HTERT RPE-1 (cell line): ENCODE data around the gene STAG2.
"Not testable (repeated sequence)": the region's sequence is repeated elsewhere in the genome, so short reads cannot be mapped to it uniquely, and the experiment has no call there.

Experiments used
- in situ Hi-C: fragments of 300-500 bp; cut with MboI; formaldehyde crosslinking; loops from 4 replicates; pipeline ENCODE4 v1.14.3; 2020; ENCODE audit warnings: low sequenced_read_pairs

STAG2 gene

DNA sequence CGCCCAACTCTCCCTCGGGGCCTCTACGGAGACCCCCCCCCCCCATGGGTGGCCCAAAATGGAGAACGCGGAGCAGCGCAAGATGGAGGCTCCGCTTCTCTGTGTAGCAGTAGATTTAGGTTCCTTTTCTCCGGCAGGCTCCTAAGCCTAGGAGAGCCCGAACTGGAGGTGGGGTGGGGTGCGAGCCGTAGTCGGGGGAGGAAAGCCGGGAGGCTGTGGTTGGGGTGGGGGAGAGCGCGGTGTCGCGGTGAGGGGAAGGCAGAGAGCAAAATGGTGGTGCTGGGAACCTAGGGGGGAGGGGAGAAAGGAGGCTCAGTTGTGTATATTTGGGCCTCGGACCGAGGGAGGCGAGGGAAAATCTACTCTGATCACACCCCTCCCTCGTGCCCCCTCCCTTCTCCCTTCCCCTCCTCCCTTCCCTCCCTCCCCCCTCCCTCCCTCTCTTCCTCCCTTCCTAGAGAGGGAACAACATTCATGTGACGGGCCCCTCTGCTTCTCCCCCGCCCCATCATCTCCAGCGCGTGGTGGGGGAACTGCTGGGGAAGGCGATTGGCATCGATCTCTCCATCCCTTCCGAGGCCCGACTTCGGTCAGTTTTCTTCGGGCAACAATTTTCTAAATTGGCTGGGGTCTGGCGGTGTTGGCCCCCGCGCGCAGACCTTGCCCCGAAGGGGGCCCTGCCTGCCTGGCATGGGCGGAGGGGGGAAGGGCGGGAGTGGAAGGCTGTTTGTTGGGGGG, at the start of gene STAG2:
STAG2 (plus strand) TSS at position 439 of the 738 bp plus-strand sequence. CDS start 60,922 bp downstream, outside the sequence.
- in situ Hi-C loops = no loop called here

GRCh38 chrX:123917069-123917468, 44.4 kb upstream of the STAG2 start:
- in situ Hi-C loops = no loop called here

DNA sequence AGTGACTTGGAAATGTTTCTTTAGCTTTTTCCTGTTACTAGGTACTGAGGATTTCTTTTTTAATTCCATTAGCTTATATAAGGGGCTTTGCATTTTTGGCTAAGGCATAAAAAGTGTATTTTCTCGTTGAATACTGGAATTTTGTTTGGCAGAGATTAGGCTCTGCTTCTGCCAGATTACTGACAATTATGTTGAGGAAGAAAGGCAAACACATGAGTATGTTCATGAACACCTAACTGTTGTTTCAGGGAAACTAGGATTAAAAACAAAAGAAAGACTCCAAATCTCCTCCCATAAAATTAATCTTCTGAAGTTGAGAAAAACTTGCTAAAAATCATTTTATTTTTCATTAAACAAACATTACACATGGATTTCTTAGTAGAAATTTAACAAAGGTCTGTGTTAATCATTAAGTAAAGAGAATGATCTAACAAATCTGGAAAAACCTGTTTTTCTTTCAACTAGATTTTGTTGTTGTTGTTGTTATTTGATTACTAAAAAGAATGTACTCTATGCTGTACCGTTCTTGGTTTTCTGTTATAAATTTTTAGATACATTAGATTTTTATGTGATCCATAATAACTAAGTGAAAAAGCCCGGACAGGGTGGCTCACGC, 43.3 kb upstream of the STAG2 start:
- in situ Hi-C loops = no loop called here

GRCh38 chrX:123920105-123920785, 41.3 kb upstream of the STAG2 start:
- in situ Hi-C loops = no loop called here

- in situ Hi-C loops = no loop called here
Observed at GRCh38 chrX:123923211-123923610, 38.3 kb upstream of the STAG2 start.

- in situ Hi-C loops = no loop called here
Observed at GRCh38 chrX:123924186-123924585, 37.3 kb upstream of the STAG2 start.

- in situ Hi-C loops = no loop called here
Observed at GRCh38 chrX:123927845-123928244, 33.7 kb upstream of the STAG2 start.

GRCh38 chrX:123932055-123932454, 29.5 kb upstream of the STAG2 start:
- in situ Hi-C loops = not testable (repeated sequence)

GRCh38 chrX:123943074-123943473, 18.4 kb upstream of the STAG2 start:
- in situ Hi-C loops = no loop called here

GRCh38 chrX:123943488-123943887, 18.0 kb upstream of the STAG2 start:
- in situ Hi-C loops = no loop called here

- in situ Hi-C loops = no loop called here
Observed at GRCh38 chrX:123949846-123950245, 11.7 kb upstream of the STAG2 start.

GRCh38 chrX:123959281-123960063, 2.0 kb upstream of the STAG2 start:
- in situ Hi-C loops = no loop called here

GRCh38 chrX:123960956-123961267, 594 bp upstream of the STAG2 start:
- in situ Hi-C loops = no loop called here

DNA sequence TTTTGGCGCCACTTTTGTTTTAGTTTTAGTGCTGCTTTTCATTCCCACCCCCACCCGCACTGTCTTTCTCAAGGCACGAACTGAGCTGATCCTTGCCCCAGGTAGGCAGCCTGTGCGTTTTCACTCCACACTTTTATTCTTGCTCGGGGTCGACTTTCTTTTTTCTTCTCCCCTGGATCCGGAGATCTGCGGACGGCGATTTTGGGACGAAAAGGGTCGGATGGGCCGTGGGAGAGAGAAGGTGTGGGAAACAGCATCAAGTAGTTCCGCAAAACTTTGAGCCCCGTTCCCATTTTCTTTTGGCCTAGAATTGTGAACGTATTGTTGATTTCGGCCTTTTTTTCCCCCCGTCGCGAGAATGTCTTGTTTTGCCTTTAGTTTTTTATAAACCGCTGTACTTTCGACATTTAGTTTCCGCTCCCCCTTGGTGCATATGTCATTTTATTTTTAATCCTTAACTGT, 531 bp downstream of the STAG2 start:
- in situ Hi-C loops = no loop called here

- in situ Hi-C loops = no loop called here
Observed at GRCh38 chrX:123962794-123963373, 1.4 kb downstream of the STAG2 start.

DNA sequence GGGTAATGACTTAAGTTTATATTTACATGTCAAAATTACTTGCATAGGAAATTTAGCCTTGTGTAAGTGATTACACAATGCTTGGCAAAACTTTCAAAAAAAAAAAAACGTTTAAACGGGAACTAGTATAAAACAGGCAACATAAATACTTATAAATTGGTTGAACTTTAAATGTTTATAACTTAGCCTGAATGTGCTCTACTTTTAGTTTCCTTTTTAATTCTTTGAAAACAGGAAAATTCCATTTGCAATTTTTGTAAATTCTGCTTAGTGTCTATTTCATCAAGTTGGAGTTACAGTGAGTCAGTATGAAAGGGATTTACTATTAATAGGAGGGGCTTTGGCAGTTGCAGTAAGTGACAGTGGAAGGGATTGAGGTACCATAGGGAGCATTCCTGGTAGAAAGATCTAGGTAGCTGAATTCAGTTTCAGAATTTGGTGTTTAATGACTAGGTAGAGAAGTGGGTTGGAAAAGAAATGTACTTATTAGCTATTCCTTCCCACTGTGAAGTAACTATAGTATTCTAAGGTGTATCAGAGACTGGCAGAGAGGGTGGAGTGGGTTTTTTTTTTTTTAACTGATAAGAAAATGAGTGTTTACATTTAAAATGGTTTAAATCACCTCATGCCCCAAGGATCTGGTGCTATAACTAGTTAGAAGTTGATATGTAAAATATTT, 2.8 kb downstream of the STAG2 start:
- in situ Hi-C loops = no loop called here

GRCh38 chrX:123965712-123966111, 4.2 kb downstream of the STAG2 start:
- in situ Hi-C loops = no loop called here

- in situ Hi-C loops = no loop called here
Observed at GRCh38 chrX:123967497-123967896, 6.0 kb downstream of the STAG2 start.

DNA sequence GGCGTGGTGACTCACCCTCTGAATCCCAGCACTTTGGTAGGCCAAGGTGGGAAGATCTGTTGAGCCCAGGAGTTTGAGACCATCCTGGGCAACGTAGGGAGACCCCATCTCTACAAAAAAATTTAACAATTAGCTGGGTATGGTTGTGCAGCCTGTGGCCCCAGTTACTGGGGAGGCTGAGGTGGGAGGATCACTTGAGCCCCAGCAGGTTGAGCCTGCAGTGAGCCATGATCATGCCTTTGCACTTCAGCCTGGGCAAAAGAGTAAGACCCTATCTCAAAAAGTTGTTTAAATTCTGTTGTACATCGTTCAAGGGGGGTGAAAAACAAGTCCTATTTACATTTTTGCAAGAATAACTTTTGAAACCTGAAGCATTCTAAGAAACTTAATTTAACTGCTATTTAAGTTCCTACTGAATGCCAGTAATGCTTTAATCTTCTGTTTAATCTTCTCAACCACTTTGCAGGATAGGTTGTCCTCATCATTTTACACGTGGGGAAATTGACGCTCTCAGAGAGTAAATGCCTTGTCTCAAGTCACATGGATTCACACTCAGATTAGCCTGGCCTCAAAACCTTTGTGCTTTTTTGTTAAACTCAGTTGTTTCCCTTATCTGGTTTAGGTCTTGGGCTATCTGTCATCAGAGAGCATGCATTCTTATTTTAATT, 7.0 kb downstream of the STAG2 start:
- in situ Hi-C loops = no loop called here

DNA sequence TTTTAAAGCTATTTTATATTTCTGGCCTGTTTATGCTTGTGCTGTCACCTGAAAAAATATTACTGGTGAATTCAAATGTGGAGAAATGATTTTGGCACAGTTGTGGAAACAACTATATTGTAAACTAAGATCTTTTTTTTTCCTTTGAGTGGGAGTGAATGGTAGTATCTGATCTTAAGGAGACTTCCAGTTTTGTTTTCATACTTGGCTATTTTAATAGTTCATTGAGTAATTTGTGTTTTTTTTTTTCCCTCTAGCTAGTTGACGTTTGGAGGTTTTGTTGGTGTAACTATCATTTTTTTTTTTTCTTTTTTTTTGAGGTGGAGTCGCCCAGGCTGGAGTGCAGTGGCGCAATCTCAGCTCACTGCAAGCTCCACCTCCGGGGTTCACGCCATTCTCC, 10.5 kb downstream of the STAG2 start:
- in situ Hi-C loops = no loop called here
